Measurements from ENCODE around the gene TYROBP. TPM values are rescaled to one million over a fixed set of nuclear protein-coding genes. Genes with fewer than 3 reads are reported as not detected.

The TYROBP gene
- total RNA-seq, 4 donors from 2014 or later = 3.0 to 116 (median 45.3) TPM

- WGBS, 2 donors (ENCODE audit: low coverage in 1 of 2) = 69 to 71% methylated on average over 5 of the region's 6 CpGs
- H3K36me3 ChIP-seq = no peaks in the 10 kb centered on the region
- H3K9me3 ChIP-seq = no peaks in the 10 kb centered on the region
- H3K27ac ChIP-seq = no peak overlapping the region
- TF ChIP-seq POLR2AphosphoS5 (IDR thresholded peaks at IDR 0.05) = no peak
- no peak for TF ChIP-seq POLR2A (IDR thresholded peaks at IDR 0.05)
- TF ChIP-seq CTCF (IDR thresholded peaks at IDR 0.05) = no peak
- peaks cover 3% of the 10 kb centered on the region for H3K27me3 ChIP-seq
- H3K4me1 ChIP-seq = no peaks in the 10 kb centered on the region
- no peak for ATAC-seq
- H3K4me3 ChIP-seq = no peak overlapping the region
These were observed 12.9 kb upstream of the TYROBP start for GRCh38 chr19:35921012-35921411.

- H3K4me3 ChIP-seq = no peak overlapping the region
- no peaks in the 10 kb centered on the region for H3K36me3 ChIP-seq
- no peaks in the 10 kb centered on the region for H3K4me1 ChIP-seq
- no peaks in the 10 kb centered on the region for H3K9me3 ChIP-seq
- H3K27me3 ChIP-seq = no peaks in the 10 kb centered on the region
- WGBS, 2 donors (ENCODE audit: low coverage in 1 of 2) = 87 to 90% methylated on average over 8 to 11 of the region's 11 CpGs
- no peak for TF ChIP-seq CTCF (IDR thresholded peaks at IDR 0.05)
- no peak for TF ChIP-seq POLR2A (IDR thresholded peaks at IDR 0.05)
- TF ChIP-seq EP300 (IDR thresholded peaks at IDR 0.05) = no peak
- H3K27ac ChIP-seq = no peak overlapping the region
- no peak for ATAC-seq
These were observed 11.2 kb upstream of the TYROBP start for GRCh38 chr19:35919306-35919705.

- no peak for TF ChIP-seq EP300 (IDR thresholded peaks at IDR 0.05)
- TF ChIP-seq CTCF (IDR thresholded peaks at IDR 0.05) = no peak
- TF ChIP-seq POLR2AphosphoS5 (IDR thresholded peaks at IDR 0.05) = no peak
- Histone ChIP-seq H3K9me3 (no peaks in the 10 kb centered on the region), H3K36me3 (no peaks in the 10 kb centered on the region), H3K27ac (no peak overlapping the region), H3K4me1 (peaks cover 0 to 6% (median 0%) of the 10 kb centered on the region in 3 donors), H3K27me3 (no peaks in the 10 kb centered on the region), H3K4me3 (no peak overlapping the region)
- WGBS, 2 donors (ENCODE audit: low coverage in 1 of 2) = 59 to 62% methylated on average over 3 of the region's 3 CpGs
- no peak for ATAC-seq
These were observed 7.3 kb upstream of the TYROBP start for GRCh38 chr19:35915443-35915842.

- Histone ChIP-seq H3K9me3 (no peaks in the 10 kb centered on the region), H3K4me1 (peaks cover 0 to 6% (median 0%) of the 10 kb centered on the region in 3 donors), H3K27ac (no peak overlapping the region), H3K4me3 (no peak overlapping the region), H3K27me3 (no peaks in the 10 kb centered on the region), H3K36me3 (no peaks in the 10 kb centered on the region)
- WGBS, 2 donors (ENCODE audit: low coverage in 1 of 2) = 0 to 14% methylated on average over 6 to 7 of the region's 7 CpGs
- no peak for TF ChIP-seq POLR2A (IDR thresholded peaks at IDR 0.05)
- TF ChIP-seq CTCF (IDR thresholded peaks at IDR 0.05) = no peak
- no peak for TF ChIP-seq EP300 (IDR thresholded peaks at IDR 0.05)
- no peak for TF ChIP-seq POLR2AphosphoS5 (IDR thresholded peaks at IDR 0.05)
- ATAC-seq = no peak
These were observed 5.5 kb upstream of the TYROBP start for GRCh38 chr19:35913589-35913988.

GRCh38 chr19:35911790-35912189 is 3.7 kb upstream of the TYROBP start:
- WGBS, 2 donors (ENCODE audit: low coverage in 1 of 2) = 44 to 65% methylated on average over 2 to 3 of the region's 5 CpGs
- no peak for ATAC-seq
- no peak overlapping the region for H3K4me3 ChIP-seq
- no peaks in the 10 kb centered on the region for H3K9me3 ChIP-seq
- no peak for TF ChIP-seq POLR2AphosphoS5 (IDR thresholded peaks at IDR 0.05)
- no peak for TF ChIP-seq POLR2A (IDR thresholded peaks at IDR 0.05)
- TF ChIP-seq EP300 (IDR thresholded peaks at IDR 0.05) = no peak
- no peak for TF ChIP-seq CTCF (IDR thresholded peaks at IDR 0.05)
- H3K27ac ChIP-seq = no peak overlapping the region
- no peaks in the 10 kb centered on the region for H3K27me3 ChIP-seq
- no peaks in the 10 kb centered on the region for H3K36me3 ChIP-seq
- peaks cover 0 to 14% (median 1%) of the 10 kb centered on the region in 3 donors for H3K4me1 ChIP-seq
